Sigmoid colon (tissue), 7 donors: ENCODE data around the gene GORAB. TPM values are rescaled to one million over a fixed set of nuclear protein-coding genes. Genes with fewer than 3 reads are reported as not detected.

Source experiments
- DNase-seq: peaks from one replicate; pipeline ENCODE4 v3.0.0-alpha.2; 2019
- H3K27ac ChIP-seq, 4 donors: fragments of 200-600 bp; sonication (generic); one replicate each; pipeline ENCODE4 v1.5.1; 2016 to 2019; ENCODE audit warnings: mild to moderate bottlenecking in 1 of 4
- H3K27me3 ChIP-seq, 3 donors: fragments of 200-600 bp; sonication (generic); one replicate each; pipeline ENCODE4 v1.5.1; 2019; ENCODE audit warnings: mild to moderate bottlenecking in 1 of 3
- H3K36me3 ChIP-seq, 4 donors: fragments of 200-600 bp; sonication (generic); one replicate each; pipeline ENCODE4 v1.5.1; 2016 to 2019
- H3K4me1 ChIP-seq, 4 donors: fragments of 200-600 bp; sonication (generic); one replicate each; pipeline ENCODE4 v1.5.1; 2017 to 2019
- H3K4me3 ChIP-seq, 4 donors: fragments of 200-600 bp; sonication (generic); one replicate each; pipeline ENCODE4 v1.5.1; 2017 to 2019; ENCODE audit warnings: mild to moderate bottlenecking in 2 of 4, moderate library complexity in 1 of 4
- H3K9me3 ChIP-seq, 4 donors: fragments of 200-600 bp in 3 of 4; sonication (generic) in 3 of 4; one replicate each; pipeline versions ENCODE4 v1.5.1 to v1.6.1; 2013 to 2019
- CTCF ChIP-seq, 4 experiments: fragments of 450-650 bp in 3 of 4; fragments of 200-600 bp in 1 of 4; IDR thresholded peaks; one replicate each; pipeline ENCODE4 v1.5.1; 2016 to 2019; ENCODE audit warnings: antibody characterized with exemption in 4 of 4, mild to moderate bottlenecking in 3 of 4, moderate library complexity in 2 of 4
- EP300 ChIP-seq, 4 donors: sonication (generic); formaldehyde crosslinking; IDR thresholded peaks; one replicate each; pipeline ENCODE4 v1.6.1; 2017; ENCODE audit warnings: antibody characterized with exemption in 4 of 4
- POLR2A ChIP-seq, 2 donors: fragments of 450-650 bp; IDR thresholded peaks; one replicate each; pipeline ENCODE4 v1.6.1; 2016; ENCODE audit warnings: antibody characterized with exemption in 2 of 2, mild to moderate bottlenecking in 2 of 2, moderate library complexity in 2 of 2
- POLR2AphosphoS5 ChIP-seq, 4 donors: sonication (generic); formaldehyde crosslinking; IDR thresholded peaks; one replicate each; pipeline ENCODE4 v1.6.1; 2017; ENCODE audit warnings: antibody characterized with exemption in 4 of 4
- WGBS, 2 donors: extraction: QIAGEN DNeasy Blood & Tissue Kit; methylation state at CpG; one replicate each; pipeline ENCODE4 v1.1.7; 2013; 5-methylcytosine and 5-hydroxymethylcytosine counted together
- intact Hi-C: fragments of 100-400 bp; cut with DNase I; formaldehyde crosslinking; loops from one replicate; pipeline ENCODE4 v1.15.1; 2023
- polyA plus RNA-seq, 3 donors: library from polyadenylated mRNA; stranded (reverse); fragments of 200-250 nt; gene quantifications; one replicate each; pipeline ENCODE4 v1.2.3, GENCODE V29; 2013
- total RNA-seq, 4 donors: library from RNA; depleted of rRNA; stranded (reverse); fragments of >200 nt; gene quantifications; one replicate each; pipeline ENCODE4 v1.1.0, GENCODE V29; 2016
- donor health status: healthy with polysubstance abuse.
- donor health status: Bipolar disorder and iron deficiency.
- donor health status: healthy.

Gene GORAB
- total and polyA plus RNA-seq, 7 donors: 4.8 to 13.8 (median 8.9) TPM

- DNase-seq: no peak
- intact Hi-C loops: loop anchor here (10.0 kb wide), 2 partner anchors 464 to 776 kb away; partner anchors contain the start of genes FMO4 and KIFAP3
- Histone ChIP-seq H3K4me3 (no peak overlapping the region), H3K27me3 (no peaks in the 10 kb centered on the region), H3K4me1 (peaks cover 0 to 15% (median 10%) of the 10 kb centered on the region in 4 donors), H3K9me3 (no peaks in the 10 kb centered on the region), H3K27ac (no peak overlapping the region), H3K36me3 (peaks cover 0 to 40% (median 2%) of the 10 kb centered on the region in 4 donors)
- 96% methylated on average over 9 of the region's 9 CpGs for WGBS, 2 donors
- TF ChIP-seq CTCF (IDR thresholded peaks at IDR 0.05) (no peak), POLR2AphosphoS5 (IDR thresholded peaks at IDR 0.05) (no peak), EP300 (IDR thresholded peaks at IDR 0.05) (no peak), POLR2A (IDR thresholded peaks at IDR 0.05) (no peak)
Observed at GRCh38 chr1:170539154-170539553, 7.2 kb downstream of the GORAB start.

- H3K4me3 ChIP-seq: no peak overlapping the region
- no peaks in the 10 kb centered on the region for H3K4me1 ChIP-seq
- no peaks in the 10 kb centered on the region for H3K9me3 ChIP-seq
- no peak for DNase-seq
- TF ChIP-seq POLR2A (IDR thresholded peaks at IDR 0.05) (no peak), CTCF (IDR thresholded peaks at IDR 0.05) (no peak), EP300 (IDR thresholded peaks at IDR 0.05) (no peak), POLR2AphosphoS5 (IDR thresholded peaks at IDR 0.05) (no peak)
- no peaks in the 10 kb centered on the region for H3K27me3 ChIP-seq
- peaks cover 0 to 81% (median 15%) of the 10 kb centered on the region in 4 donors for H3K36me3 ChIP-seq
- 94% methylated on average over 4 of the region's 4 CpGs for WGBS, 2 donors
- no peak overlapping the region for H3K27ac ChIP-seq
- intact Hi-C loops: no loop called here
Observed at GRCh38 chr1:170544624-170545023, 12.7 kb downstream of the GORAB start.

- peaks cover 0 to 79% (median 15%) of the 10 kb centered on the region in 4 donors for H3K36me3 ChIP-seq
- no peak overlapping the region for H3K4me3 ChIP-seq
- TF ChIP-seq POLR2AphosphoS5 (IDR thresholded peaks at IDR 0.05) (no peak), POLR2A (IDR thresholded peaks at IDR 0.05) (no peak), CTCF (IDR thresholded peaks at IDR 0.05) (no peak), EP300 (IDR thresholded peaks at IDR 0.05) (no peak)
- intact Hi-C loops: no loop called here
- WGBS, 2 donors: 87 to 92% methylated on average over 1 of the region's 1 CpG
- no peak for DNase-seq
- no peaks in the 10 kb centered on the region for H3K9me3 ChIP-seq
- H3K27me3 ChIP-seq: no peaks in the 10 kb centered on the region
- H3K27ac ChIP-seq: no peak overlapping the region
- no peaks in the 10 kb centered on the region for H3K4me1 ChIP-seq
Observed at GRCh38 chr1:170545476-170545875, 13.5 kb downstream of the GORAB start.

- no peak overlapping the region for H3K4me3 ChIP-seq
- H3K9me3 ChIP-seq: no peaks in the 10 kb centered on the region
- intact Hi-C loops: no loop called here
- H3K36me3 ChIP-seq: peaks cover 0 to 90% (median 17%) of the 10 kb centered on the region in 4 donors
- TF ChIP-seq POLR2AphosphoS5 (IDR thresholded peaks at IDR 0.05) (no peak), EP300 (IDR thresholded peaks at IDR 0.05) (no peak), CTCF (IDR thresholded peaks at IDR 0.05) (no peak), POLR2A (IDR thresholded peaks at IDR 0.05) (no peak)
- DNase-seq: no peak
- no peak overlapping the region for H3K27ac ChIP-seq
- H3K27me3 ChIP-seq: no peaks in the 10 kb centered on the region
- WGBS, 2 donors: 94 to 100% methylated on average over 1 of the region's 1 CpG
- no peaks in the 10 kb centered on the region for H3K4me1 ChIP-seq
Observed at GRCh38 chr1:170547255-170547654, 15.3 kb downstream of the GORAB start.

- Histone ChIP-seq H3K4me3 (no peak overlapping the region), H3K4me1 (no peaks in the 10 kb centered on the region), H3K27me3 (no peaks in the 10 kb centered on the region), H3K36me3 (peaks cover 0 to 87% (median 17%) of the 10 kb centered on the region in 4 donors), H3K27ac (no peak overlapping the region), H3K9me3 (no peaks in the 10 kb centered on the region)
- TF ChIP-seq CTCF (IDR thresholded peaks at IDR 0.05) (no peak), POLR2A (IDR thresholded peaks at IDR 0.05) (no peak), EP300 (IDR thresholded peaks at IDR 0.05) (no peak), POLR2AphosphoS5 (IDR thresholded peaks at IDR 0.05) (no peak)
- intact Hi-C loops: no loop called here
- DNase-seq: no peak
Observed at GRCh38 chr1:170548497-170548896, 16.5 kb downstream of the GORAB start.
